Esophagus muscularis mucosa (tissue), 4 donors: ENCODE measurements around the gene NTSR2. TPM values are rescaled to one million over a fixed set of nuclear protein-coding genes. Genes with fewer than 3 reads are reported as not detected.

Source experiments
- DNase-seq: peaks from one replicate; pipeline ENCODE4 v3.0.0-alpha.2; 2017; ENCODE audit errors: extremely low spot score
- H3K27ac ChIP-seq, 4 donors: fragments of 200-600 bp; sonication (generic); replicated peaks in 1 of 4; 1 replicate in 3 of 4; 2 replicates in 1 of 4; pipeline ENCODE4 v1.5.1; 2016 to 2019; ENCODE audit warnings: mild to moderate bottlenecking in 1 of 4
- H3K27me3 ChIP-seq, 4 donors: fragments of 200-600 bp; sonication (generic); one replicate each; pipeline versions ENCODE4 v1.5.1 to v1.6.0; 2016 to 2019
- H3K36me3 ChIP-seq, 4 donors: fragments of 200-600 bp; sonication (generic); one replicate each; pipeline ENCODE4 v1.5.1; 2016 to 2019
- H3K4me1 ChIP-seq, 4 donors: fragments of 200-600 bp; sonication (generic); one replicate each; pipeline ENCODE4 v1.5.1; 2016 to 2019
- H3K4me3 ChIP-seq, 4 donors: fragments of 200-600 bp; sonication (generic); 1 replicate in 2 of 4; 2 replicates in 2 of 4; pipeline ENCODE4 v1.5.1; 2016 to 2019; ENCODE audit warnings: mild to moderate bottlenecking in 4 of 4, moderate library complexity in 1 of 4
- H3K9me3 ChIP-seq, 4 donors: fragments of 200-600 bp; sonication (generic); 1 replicate in 3 of 4; 2 replicates in 1 of 4; pipeline ENCODE4 v1.5.1; 2016 to 2019
- EP300 ChIP-seq: sonication (generic); formaldehyde crosslinking; IDR thresholded peaks from one replicate; pipeline ENCODE4 v1.6.1; 2017; ENCODE audit warnings: antibody characterized with exemption
- POLR2A ChIP-seq: fragments of 450-650 bp; IDR thresholded peaks from one replicate; pipeline ENCODE4 v1.6.1; 2017; ENCODE audit warnings: antibody characterized with exemption, moderate library complexity, mild to moderate bottlenecking, low read depth
- POLR2AphosphoS5 ChIP-seq, 2 donors: sonication (generic); formaldehyde crosslinking; IDR thresholded peaks; one replicate each; pipeline ENCODE4 v1.6.1; 2017; ENCODE audit warnings: antibody characterized with exemption in 2 of 2
- whole genome bisulfite sequencing: methylation state at CpG from one replicate; pipeline ENCODE4 v1.1.5; 2018; 5-methylcytosine and 5-hydroxymethylcytosine counted together
- intact Hi-C: fragments of 100-400 bp; cut with DNase I; formaldehyde crosslinking; loops from one replicate; pipeline ENCODE4 v1.15.1; 2023
- total RNA-seq, 4 donors: library from RNA; depleted of rRNA; stranded (reverse); fragments of >200 nt; gene quantifications; one replicate each; pipeline versions ENCODE4 v1.1.0 to v1.2.1, GENCODE V29; 2016
- TF ChIP-seq, protein P1 (sequence below), 3 experiments: fragments of 200-600 bp in 2 of 3; fragments of 450-650 bp in 1 of 3; sonication (generic) in 2 of 3; IDR thresholded peaks; one replicate each; pipeline ENCODE4 v1.5.1; 2017 to 2019; ENCODE audit warnings: antibody characterized with exemption in 3 of 3, mild to moderate bottlenecking in 2 of 3, moderate library complexity in 1 of 3

The NTSR2 gene
- total RNA-seq, 4 donors from 2014 or later: not detected

DNA sequence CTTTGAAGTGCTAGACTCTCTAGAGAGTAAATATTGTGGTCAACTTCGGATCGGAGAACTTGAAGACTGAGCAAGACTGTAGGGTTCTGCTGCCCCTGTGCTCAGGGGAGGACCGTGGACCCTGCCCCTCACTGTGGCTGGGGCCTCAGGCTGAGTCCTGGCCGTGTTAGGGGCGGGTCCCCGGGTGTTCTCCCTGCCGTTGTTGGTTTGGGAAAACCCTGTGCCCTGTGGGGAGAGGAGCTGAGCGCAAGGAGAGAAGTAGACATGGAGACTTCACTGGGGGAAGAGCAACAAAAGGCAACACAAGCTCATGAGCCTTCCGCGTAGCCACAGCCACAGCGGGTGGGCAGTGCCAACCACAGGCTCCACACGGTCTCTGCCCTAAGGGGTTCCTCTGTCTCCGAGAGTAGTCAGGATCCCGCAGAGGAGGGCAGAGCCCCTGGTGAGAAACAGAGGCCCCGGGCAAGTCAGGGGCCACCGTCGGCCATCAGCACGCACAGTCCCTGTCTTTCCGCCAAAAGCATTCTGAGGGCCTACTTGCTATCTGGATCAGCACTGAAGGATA, 53.1 kb downstream of the NTSR2 start:
- no peak for TF ChIP-seq POLR2AphosphoS5 (IDR thresholded peaks at IDR 0.05)
- no peak for TF ChIP-seq POLR2A
- TF ChIP-seq, protein P1, sequence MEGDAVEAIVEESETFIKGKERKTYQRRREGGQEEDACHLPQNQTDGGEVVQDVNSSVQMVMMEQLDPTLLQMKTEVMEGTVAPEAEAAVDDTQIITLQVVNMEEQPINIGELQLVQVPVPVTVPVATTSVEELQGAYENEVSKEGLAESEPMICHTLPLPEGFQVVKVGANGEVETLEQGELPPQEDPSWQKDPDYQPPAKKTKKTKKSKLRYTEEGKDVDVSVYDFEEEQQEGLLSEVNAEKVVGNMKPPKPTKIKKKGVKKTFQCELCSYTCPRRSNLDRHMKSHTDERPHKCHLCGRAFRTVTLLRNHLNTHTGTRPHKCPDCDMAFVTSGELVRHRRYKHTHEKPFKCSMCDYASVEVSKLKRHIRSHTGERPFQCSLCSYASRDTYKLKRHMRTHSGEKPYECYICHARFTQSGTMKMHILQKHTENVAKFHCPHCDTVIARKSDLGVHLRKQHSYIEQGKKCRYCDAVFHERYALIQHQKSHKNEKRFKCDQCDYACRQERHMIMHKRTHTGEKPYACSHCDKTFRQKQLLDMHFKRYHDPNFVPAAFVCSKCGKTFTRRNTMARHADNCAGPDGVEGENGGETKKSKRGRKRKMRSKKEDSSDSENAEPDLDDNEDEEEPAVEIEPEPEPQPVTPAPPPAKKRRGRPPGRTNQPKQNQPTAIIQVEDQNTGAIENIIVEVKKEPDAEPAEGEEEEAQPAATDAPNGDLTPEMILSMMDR (IDR thresholded peaks at IDR 0.05): no peak
- WGBS: 86% methylated on average over 19 of the region's 19 CpGs
- no peak overlapping the region for H3K4me3 ChIP-seq
- H3K4me1 ChIP-seq: no peaks in the 10 kb centered on the region
- H3K27me3 ChIP-seq: no peaks in the 10 kb centered on the region
- no peak for DNase-seq
- peaks cover 0 to 47% (median 25%) of the 10 kb centered on the region in 4 donors for H3K36me3 ChIP-seq
- no peak overlapping the region for H3K27ac ChIP-seq
- intact Hi-C loops: no loop called here
- no peaks in the 10 kb centered on the region for H3K9me3 ChIP-seq

DNA sequence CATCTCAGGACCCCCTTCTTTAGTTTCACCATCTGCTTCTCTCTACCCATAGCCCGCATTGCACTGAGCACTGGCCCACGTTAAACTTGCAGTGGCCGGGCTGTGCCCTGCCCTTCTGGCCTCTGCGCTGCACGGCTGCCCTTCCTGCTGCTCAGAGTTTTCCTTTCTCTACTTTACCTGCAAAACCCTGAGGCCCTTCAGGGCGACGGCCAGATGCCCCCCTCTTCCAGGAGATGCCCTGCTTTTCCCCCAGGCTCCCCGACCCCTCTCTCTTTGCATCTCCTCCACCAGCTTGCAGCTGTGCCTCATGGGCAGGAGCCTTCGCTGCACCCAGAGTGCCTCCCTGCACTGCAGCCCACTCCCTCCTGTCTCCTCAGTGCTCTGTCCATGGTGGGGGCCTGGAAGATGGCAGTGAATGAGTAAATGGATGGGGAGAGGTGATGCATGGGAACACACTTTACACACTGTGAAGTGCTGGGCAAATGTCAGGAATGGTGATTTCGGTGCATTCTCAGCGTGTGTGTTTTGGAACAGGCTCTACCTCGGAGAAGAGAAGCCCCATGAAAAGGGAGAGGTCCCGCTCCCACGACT, 53.8 kb downstream of the NTSR2 start:
- no peak for DNase-seq
- no peaks in the 10 kb centered on the region for H3K4me1 ChIP-seq
- H3K36me3 ChIP-seq: peaks cover 0 to 47% (median 27%) of the 10 kb centered on the region in 4 donors
- no peak overlapping the region for H3K27ac ChIP-seq
- no peak overlapping the region for H3K4me3 ChIP-seq
- no peaks in the 10 kb centered on the region for H3K9me3 ChIP-seq
- WGBS: 85% methylated on average over 14 of the region's 14 CpGs
- no peaks in the 10 kb centered on the region for H3K27me3 ChIP-seq
- TF ChIP-seq EP300: no peak
- TF ChIP-seq, protein P1 (IDR thresholded peaks at IDR 0.05): no peak
- no peak for TF ChIP-seq POLR2AphosphoS5 (IDR thresholded peaks at IDR 0.05)
- TF ChIP-seq POLR2A: no peak
- intact Hi-C loops: no loop called here

DNA sequence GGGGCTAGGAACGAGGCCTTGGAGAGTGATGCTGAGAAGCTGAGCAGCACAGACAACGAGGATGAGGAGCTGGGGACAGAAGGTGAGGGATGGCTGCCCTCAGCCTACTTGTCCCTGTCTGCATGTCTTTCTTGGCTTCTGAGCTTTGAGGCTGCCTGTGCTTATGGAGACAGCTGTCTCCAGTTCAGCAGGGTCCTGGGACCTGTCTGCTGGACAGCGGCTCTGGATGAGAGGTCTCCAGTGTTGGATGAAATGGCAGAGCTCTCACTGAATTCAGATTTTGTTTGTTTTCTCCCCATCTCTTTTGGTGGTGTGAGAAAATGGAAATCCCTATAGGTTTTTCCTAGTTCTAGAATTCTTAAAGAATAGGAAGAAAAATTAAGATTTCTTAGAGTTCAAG, 54.8 kb downstream of the NTSR2 start:
- intact Hi-C loops: no loop called here
- no peaks in the 10 kb centered on the region for H3K9me3 ChIP-seq
- H3K27me3 ChIP-seq: no peaks in the 10 kb centered on the region
- no peaks in the 10 kb centered on the region for H3K4me1 ChIP-seq
- DNase-seq: no peak
- no peak overlapping the region for H3K4me3 ChIP-seq
- no peak overlapping the region for H3K27ac ChIP-seq
- no peak for TF ChIP-seq EP300
- TF ChIP-seq POLR2A: no peak
- no peak for TF ChIP-seq POLR2AphosphoS5 (IDR thresholded peaks at IDR 0.05)
- TF ChIP-seq, protein P1 (IDR thresholded peaks at IDR 0.05): no peak
- H3K36me3 ChIP-seq: peaks cover 0 to 52% (median 30%) of the 10 kb centered on the region in 4 donors
- 90% methylated on average over 3 of the region's 3 CpGs for WGBS

- TF ChIP-seq POLR2A (no peak), POLR2AphosphoS5 (IDR thresholded peaks at IDR 0.05) (no peak), EP300 (no peak)
- TF ChIP-seq, protein P1 (IDR thresholded peaks at IDR 0.05): no peak
- H3K27me3 ChIP-seq: no peaks in the 10 kb centered on the region
- intact Hi-C loops: no loop called here
- no peak for DNase-seq
- H3K4me1 ChIP-seq: no peaks in the 10 kb centered on the region
- no peak overlapping the region for H3K27ac ChIP-seq
- no peak overlapping the region for H3K4me3 ChIP-seq
- no peaks in the 10 kb centered on the region for H3K9me3 ChIP-seq
- WGBS: 90% methylated on average over 5 of the region's 5 CpGs
- H3K36me3 ChIP-seq: peaks cover 0 to 44% (median 23%) of the 10 kb centered on the region in 4 donors
These were observed 56.7 kb downstream of the NTSR2 start for GRCh38 chr2:11613297-11613696.
